ENCODE data around the gene RPRD1A.
A peak's percentile ranks its signal among the peaks of the same experiment; 100 is the strongest.
"Not testable (repeated sequence)": the region's sequence is repeated elsewhere in the genome, so short reads cannot be mapped to it uniquely, and the experiment has no call there.

RPRD1A gene

DNA sequence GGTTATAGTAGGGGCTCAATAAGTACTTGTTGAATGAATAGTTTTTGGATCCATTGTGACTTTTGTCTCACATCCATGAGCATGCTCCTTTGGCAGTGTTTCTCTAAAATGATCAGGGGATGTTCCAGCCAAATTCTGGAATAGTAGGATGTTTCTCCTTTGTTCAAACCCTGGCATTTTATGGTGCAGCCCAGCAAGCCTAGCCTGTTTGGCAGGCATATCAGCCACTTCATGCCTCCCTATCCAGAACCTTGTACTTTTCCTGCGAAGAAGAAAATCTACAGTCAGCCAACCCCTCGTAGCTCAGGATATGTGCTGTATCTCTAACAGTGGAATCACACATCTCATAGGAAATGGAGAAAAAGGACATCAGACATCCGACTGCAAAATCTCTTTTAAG lies 27.1 kb upstream of the RPRD1A start:
- no peak for TF ChIP-seq CTCF (IDR thresholded peaks at IDR 0.05; ENCODE audit: low read depth, low read length)
- DNase-seq (ENCODE audit: low read depth in 2 of 2), result no peak
- no peak overlapping the region for H3K4me3 ChIP-seq (replicated peaks in 1 of 2; ENCODE audit: low read depth in 2 of 2, low read length in 2 of 2)

GRCh38 chr18:36092116-36092515 lies 24.8 kb upstream of the RPRD1A start:
- H3K4me3 ChIP-seq (replicated peaks in 1 of 2; ENCODE audit: low read depth in 2 of 2, low read length in 2 of 2), result not testable (repeated sequence)
- DNase-seq (ENCODE audit: low read depth in 2 of 2), result peak in 1 of 2 donors; percentile 14

- no peak overlapping the region for H3K4me3 ChIP-seq (replicated peaks in 1 of 2; ENCODE audit: low read depth in 2 of 2, low read length in 2 of 2)
- DNase-seq (ENCODE audit: low read depth in 2 of 2), result no peak
- TF ChIP-seq CTCF (IDR thresholded peaks at IDR 0.05; ENCODE audit: low read depth, low read length), result no peak
Observed at GRCh38 chr18:36089001-36089400, 21.6 kb upstream of the RPRD1A start.

- no peak for DNase-seq (ENCODE audit: low read depth in 2 of 2)
- no peak for TF ChIP-seq CTCF (IDR thresholded peaks at IDR 0.05; ENCODE audit: low read depth, low read length)
- no peak overlapping the region for H3K4me3 ChIP-seq (replicated peaks in 1 of 2; ENCODE audit: low read depth in 2 of 2, low read length in 2 of 2)
Observed at GRCh38 chr18:36088256-36088655, 20.9 kb upstream of the RPRD1A start.

- no peak overlapping the region for H3K4me3 ChIP-seq (replicated peaks in 1 of 2; ENCODE audit: low read depth in 2 of 2, low read length in 2 of 2)
- no peak for DNase-seq (ENCODE audit: low read depth in 2 of 2)
- TF ChIP-seq CTCF (IDR thresholded peaks at IDR 0.05; ENCODE audit: low read depth, low read length), result no peak
Observed at GRCh38 chr18:36086186-36086585, 18.8 kb upstream of the RPRD1A start.

DNA sequence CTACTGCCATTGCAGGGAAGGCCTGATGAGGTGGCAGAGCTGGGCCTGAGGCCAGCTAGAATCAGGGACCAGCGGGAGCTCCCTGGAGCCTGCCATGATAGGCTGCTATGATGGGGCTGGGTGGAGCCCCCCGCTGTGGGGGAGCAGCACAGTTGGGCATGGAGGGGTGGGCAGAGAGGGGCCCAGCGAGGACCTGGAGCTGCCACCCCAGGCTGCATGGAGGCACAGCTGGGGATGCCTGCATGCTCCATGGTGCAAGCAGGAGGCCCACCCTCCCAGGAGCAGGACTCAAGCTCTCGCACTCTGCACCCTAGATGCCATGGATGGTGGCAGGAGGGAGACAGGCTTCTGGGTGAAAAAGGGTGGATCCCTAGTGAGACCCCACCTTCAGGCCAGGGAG lies 17.8 kb upstream of the RPRD1A start:
- TF ChIP-seq CTCF (IDR thresholded peaks at IDR 0.05; ENCODE audit: low read depth, low read length), result no peak
- DNase-seq (ENCODE audit: low read depth in 2 of 2), result no peak
- H3K4me3 ChIP-seq (replicated peaks in 1 of 2; ENCODE audit: low read depth in 2 of 2, low read length in 2 of 2), result no peak overlapping the region

DNA sequence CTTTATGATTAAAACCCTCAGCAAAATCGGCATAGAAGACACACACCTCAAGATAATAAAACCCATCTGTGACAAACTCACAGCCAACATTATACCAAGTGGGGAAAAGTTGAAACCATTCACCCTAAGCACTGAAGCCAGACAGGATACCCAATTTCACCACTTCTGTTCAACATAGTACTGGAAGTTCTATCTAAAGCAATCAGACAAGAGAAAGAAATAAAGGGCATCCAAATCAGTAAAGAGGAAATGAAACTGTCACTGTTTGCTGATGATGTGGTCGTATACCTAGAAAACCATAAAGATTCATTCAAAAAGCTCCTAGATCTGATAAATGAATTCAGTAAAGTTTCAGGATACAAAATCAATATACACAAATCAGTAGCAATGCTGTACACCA lies 16.4 kb upstream of the RPRD1A start:
- no peak overlapping the region for H3K4me3 ChIP-seq (replicated peaks in 1 of 2; ENCODE audit: low read depth in 2 of 2, low read length in 2 of 2)
- TF ChIP-seq CTCF (IDR thresholded peaks at IDR 0.05; ENCODE audit: low read depth, low read length), result no peak

DNA sequence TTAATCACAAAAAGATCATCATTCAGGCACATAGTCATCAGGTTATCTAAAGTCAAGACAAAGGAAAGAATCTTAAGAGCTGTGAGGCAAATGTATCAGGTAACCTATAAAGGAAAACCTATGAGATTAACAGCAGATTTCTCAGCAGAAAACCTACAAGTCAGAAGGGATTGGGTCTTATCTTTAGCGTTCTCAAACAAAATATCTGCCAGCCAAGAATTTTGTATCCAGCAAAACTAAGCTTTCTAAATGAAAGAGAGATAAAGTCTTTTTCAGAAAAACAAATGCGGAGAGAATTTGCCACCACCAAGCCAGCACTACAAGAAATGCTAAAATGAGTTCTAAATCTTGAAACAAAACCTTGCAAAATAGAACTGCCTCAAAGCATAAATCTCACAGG lies 13.8 kb upstream of the RPRD1A start:
- not testable (repeated sequence) for H3K4me3 ChIP-seq (replicated peaks in 1 of 2; ENCODE audit: low read depth in 2 of 2, low read length in 2 of 2); DNase-seq (ENCODE audit: low read depth in 2 of 2)

More for the DNA sequence above, 16.4 kb upstream of the RPRD1A start:
- DNase-seq (ENCODE audit: low read depth in 2 of 2), result no peak

Measured in cardiac fibroblast (primary cell).